ENCODE results near the gene LRRC38.

The LRRC38 gene

DNA sequence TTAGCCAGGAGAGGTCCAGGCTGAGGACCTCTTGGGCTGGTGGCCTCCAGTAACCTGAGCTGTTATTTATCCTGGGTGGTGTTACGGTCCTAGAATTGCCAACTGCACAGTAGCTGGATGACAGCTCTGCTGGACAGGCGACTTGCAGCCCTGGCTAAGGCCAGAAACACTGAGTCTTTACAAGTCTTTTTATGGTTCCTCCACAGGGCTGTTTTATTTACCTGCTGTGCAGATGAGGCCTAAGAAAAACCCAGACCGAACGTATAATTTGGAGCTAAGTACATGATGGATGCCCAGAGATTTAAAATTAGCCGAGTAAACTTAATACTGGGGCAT lies 30.4 kb upstream of the LRRC38 start:
- Histone ChIP-seq H3K36me3 (ENCODE audit: control insufficient read depth in 2 of 2, insufficient read depth in 2 of 2, low read length in 2 of 2) (no peaks in the 10 kb centered on the region), H3K9me3 (ENCODE audit: control insufficient read depth in 2 of 2, low read length in 2 of 2) (no peaks in the 10 kb centered on the region), H3K27ac (ENCODE audit: low read depth in 2 of 2, low read length in 2 of 2) (no peak overlapping the region), H3K27me3 (ENCODE audit: control insufficient read depth in 2 of 2, insufficient read depth in 2 of 2, low read length in 2 of 2) (peaks cover 0 to 2% of the 10 kb centered on the region in 2 donors), H3K9ac (ENCODE audit: low read depth in 1 of 2, low read length in 2 of 2) (no peak overlapping the region), H3K4me3 (ENCODE audit: low read length in 2 of 2) (no peak overlapping the region), H3K4me1 (ENCODE audit: control insufficient read depth in 2 of 2, insufficient read depth in 2 of 2, low read length in 2 of 2) (no peaks in the 10 kb centered on the region)

- Histone ChIP-seq H3K4me1 (ENCODE audit: control insufficient read depth in 2 of 2, insufficient read depth in 2 of 2, low read length in 2 of 2) (no peaks in the 10 kb centered on the region), H3K27me3 (ENCODE audit: control insufficient read depth in 2 of 2, insufficient read depth in 2 of 2, low read length in 2 of 2) (peaks cover 0 to 2% of the 10 kb centered on the region in 2 donors), H3K9ac (ENCODE audit: low read depth in 1 of 2, low read length in 2 of 2) (no peak overlapping the region), H3K4me3 (ENCODE audit: low read length in 2 of 2) (no peak overlapping the region), H3K36me3 (ENCODE audit: control insufficient read depth in 2 of 2, insufficient read depth in 2 of 2, low read length in 2 of 2) (no peaks in the 10 kb centered on the region), H3K9me3 (ENCODE audit: control insufficient read depth in 2 of 2, low read length in 2 of 2) (no peaks in the 10 kb centered on the region), H3K27ac (ENCODE audit: low read depth in 2 of 2, low read length in 2 of 2) (no peak overlapping the region)
Observed at GRCh38 chr1:13543451-13544220, 29.8 kb upstream of the LRRC38 start.

GRCh38 chr1:13541435-13542215 lies 27.8 kb upstream of the LRRC38 start:
- H3K9me3 ChIP-seq (ENCODE audit: control insufficient read depth in 2 of 2, low read length in 2 of 2), result no peaks in the 10 kb centered on the region
- no peak overlapping the region for H3K9ac ChIP-seq (ENCODE audit: low read depth in 1 of 2, low read length in 2 of 2)
- H3K27ac ChIP-seq (ENCODE audit: low read depth in 2 of 2, low read length in 2 of 2), result no peak overlapping the region
- H3K36me3 ChIP-seq (ENCODE audit: control insufficient read depth in 2 of 2, insufficient read depth in 2 of 2, low read length in 2 of 2), result no peaks in the 10 kb centered on the region
- H3K27me3 ChIP-seq (ENCODE audit: control insufficient read depth in 2 of 2, insufficient read depth in 2 of 2, low read length in 2 of 2), result peaks cover 0 to 2% of the 10 kb centered on the region in 2 donors
- no peaks in the 10 kb centered on the region for H3K4me1 ChIP-seq (ENCODE audit: control insufficient read depth in 2 of 2, insufficient read depth in 2 of 2, low read length in 2 of 2)
- H3K4me3 ChIP-seq (ENCODE audit: low read length in 2 of 2), result no peak overlapping the region

DNA sequence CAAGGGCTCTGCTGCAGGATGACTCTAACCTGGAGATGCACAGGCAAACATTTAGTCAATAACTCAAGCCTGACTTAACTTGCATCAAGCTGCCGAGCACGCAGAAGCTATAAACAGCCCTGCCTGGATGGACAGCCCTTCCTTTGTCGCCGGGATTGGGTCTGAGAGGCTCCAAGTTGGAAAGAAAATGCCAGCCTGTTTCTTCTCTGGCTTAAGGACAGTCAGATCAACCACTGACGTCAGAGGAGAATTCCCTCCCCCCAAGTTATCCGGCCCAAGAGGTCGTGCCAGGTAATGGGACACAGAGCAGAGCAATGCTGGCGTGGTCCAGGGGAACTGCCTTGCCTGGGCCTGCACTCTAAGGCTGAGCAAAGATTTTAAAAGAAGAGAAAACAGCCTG lies 27.1 kb upstream of the LRRC38 start:
- H3K9ac ChIP-seq (ENCODE audit: low read depth in 1 of 2, low read length in 2 of 2), result no peak overlapping the region
- H3K27ac ChIP-seq (ENCODE audit: low read depth in 2 of 2, low read length in 2 of 2), result no peak overlapping the region
- H3K36me3 ChIP-seq (ENCODE audit: control insufficient read depth in 2 of 2, insufficient read depth in 2 of 2, low read length in 2 of 2), result no peaks in the 10 kb centered on the region
- H3K4me3 ChIP-seq (ENCODE audit: low read length in 2 of 2), result no peak overlapping the region
- no peaks in the 10 kb centered on the region for H3K4me1 ChIP-seq (ENCODE audit: control insufficient read depth in 2 of 2, insufficient read depth in 2 of 2, low read length in 2 of 2)
- no peaks in the 10 kb centered on the region for H3K9me3 ChIP-seq (ENCODE audit: control insufficient read depth in 2 of 2, low read length in 2 of 2)
- peaks cover 0 to 1% of the 10 kb centered on the region in 2 donors for H3K27me3 ChIP-seq (ENCODE audit: control insufficient read depth in 2 of 2, insufficient read depth in 2 of 2, low read length in 2 of 2)

- Histone ChIP-seq H3K27me3 (ENCODE audit: control insufficient read depth in 2 of 2, insufficient read depth in 2 of 2, low read length in 2 of 2) (no peaks in the 10 kb centered on the region), H3K9me3 (ENCODE audit: control insufficient read depth in 2 of 2, low read length in 2 of 2) (no peaks in the 10 kb centered on the region), H3K4me3 (ENCODE audit: low read length in 2 of 2) (no peak overlapping the region), H3K9ac (ENCODE audit: low read depth in 1 of 2, low read length in 2 of 2) (no peak overlapping the region), H3K36me3 (ENCODE audit: control insufficient read depth in 2 of 2, insufficient read depth in 2 of 2, low read length in 2 of 2) (no peaks in the 10 kb centered on the region), H3K4me1 (ENCODE audit: control insufficient read depth in 2 of 2, insufficient read depth in 2 of 2, low read length in 2 of 2) (no peaks in the 10 kb centered on the region), H3K27ac (ENCODE audit: low read depth in 2 of 2, low read length in 2 of 2) (no peak overlapping the region)
Observed at GRCh38 chr1:13539683-13540082, 25.9 kb upstream of the LRRC38 start.

DNA sequence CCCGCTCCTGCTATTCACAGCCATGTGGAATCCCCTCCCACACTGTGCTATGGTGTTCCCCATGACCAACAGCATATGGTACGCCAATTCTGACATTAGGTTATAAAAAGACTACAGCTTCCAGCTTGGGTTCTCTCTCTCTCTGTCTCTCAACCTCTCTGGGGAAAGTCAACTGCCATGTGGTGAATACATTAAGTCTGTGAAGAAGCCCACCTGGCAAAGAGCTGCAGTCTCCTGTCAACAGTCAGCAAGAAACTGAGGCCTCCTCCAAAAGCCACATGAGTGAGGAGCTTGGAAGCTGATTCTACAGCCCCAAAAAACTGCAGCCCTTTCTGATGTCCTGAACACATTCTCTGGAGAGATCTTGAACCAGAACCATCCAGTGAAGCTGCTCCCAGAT lies 25.0 kb upstream of the LRRC38 start:
- no peaks in the 10 kb centered on the region for H3K36me3 ChIP-seq (ENCODE audit: control insufficient read depth in 2 of 2, insufficient read depth in 2 of 2, low read length in 2 of 2)
- no peaks in the 10 kb centered on the region for H3K27me3 ChIP-seq (ENCODE audit: control insufficient read depth in 2 of 2, insufficient read depth in 2 of 2, low read length in 2 of 2)
- H3K4me1 ChIP-seq (ENCODE audit: control insufficient read depth in 2 of 2, insufficient read depth in 2 of 2, low read length in 2 of 2), result no peaks in the 10 kb centered on the region
- no peak overlapping the region for H3K4me3 ChIP-seq (ENCODE audit: low read length in 2 of 2)
- no peaks in the 10 kb centered on the region for H3K9me3 ChIP-seq (ENCODE audit: control insufficient read depth in 2 of 2, low read length in 2 of 2)
- no peak overlapping the region for H3K9ac ChIP-seq (ENCODE audit: low read depth in 1 of 2, low read length in 2 of 2)
- H3K27ac ChIP-seq (ENCODE audit: low read depth in 2 of 2, low read length in 2 of 2), result no peak overlapping the region

- no peaks in the 10 kb centered on the region for H3K27me3 ChIP-seq (ENCODE audit: control insufficient read depth in 2 of 2, insufficient read depth in 2 of 2, low read length in 2 of 2)
- H3K9ac ChIP-seq (ENCODE audit: low read depth in 1 of 2, low read length in 2 of 2), result no peak overlapping the region
- H3K9me3 ChIP-seq (ENCODE audit: control insufficient read depth in 2 of 2, low read length in 2 of 2), result no peaks in the 10 kb centered on the region
- no peak overlapping the region for H3K4me3 ChIP-seq (ENCODE audit: low read length in 2 of 2)
- H3K36me3 ChIP-seq (ENCODE audit: control insufficient read depth in 2 of 2, insufficient read depth in 2 of 2, low read length in 2 of 2), result no peaks in the 10 kb centered on the region
- no peak overlapping the region for H3K27ac ChIP-seq (ENCODE audit: low read depth in 2 of 2, low read length in 2 of 2)
- no peaks in the 10 kb centered on the region for H3K4me1 ChIP-seq (ENCODE audit: control insufficient read depth in 2 of 2, insufficient read depth in 2 of 2, low read length in 2 of 2)
Observed at GRCh38 chr1:13536571-13536970, 22.8 kb upstream of the LRRC38 start.

DNA sequence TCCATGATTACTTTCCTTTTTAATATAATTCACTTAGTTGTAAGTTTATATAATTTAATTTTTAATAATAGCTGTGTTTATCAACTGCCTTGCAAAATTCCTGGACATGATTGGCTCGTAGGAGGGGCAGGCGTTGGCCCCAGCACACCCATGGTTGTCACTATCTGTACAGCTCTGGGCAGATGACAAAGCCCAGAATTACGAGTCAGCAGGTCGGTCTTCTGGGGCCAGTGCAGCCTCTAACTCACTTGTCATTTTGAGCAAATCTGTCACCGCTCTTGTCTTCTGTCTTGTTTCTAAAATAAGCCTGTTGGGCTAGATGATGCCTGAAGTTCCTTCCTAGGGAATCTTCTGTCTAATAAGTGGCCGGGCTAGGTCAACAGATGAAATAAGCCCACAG lies 21.4 kb upstream of the LRRC38 start:
- no peak overlapping the region for H3K27ac ChIP-seq (ENCODE audit: low read depth in 2 of 2, low read length in 2 of 2)
- no peaks in the 10 kb centered on the region for H3K4me1 ChIP-seq (ENCODE audit: control insufficient read depth in 2 of 2, insufficient read depth in 2 of 2, low read length in 2 of 2)
- H3K27me3 ChIP-seq (ENCODE audit: control insufficient read depth in 2 of 2, insufficient read depth in 2 of 2, low read length in 2 of 2), result no peaks in the 10 kb centered on the region
- no peak overlapping the region for H3K9ac ChIP-seq (ENCODE audit: low read depth in 1 of 2, low read length in 2 of 2)
- no peaks in the 10 kb centered on the region for H3K36me3 ChIP-seq (ENCODE audit: control insufficient read depth in 2 of 2, insufficient read depth in 2 of 2, low read length in 2 of 2)
- no peak overlapping the region for H3K4me3 ChIP-seq (ENCODE audit: low read length in 2 of 2)
- no peaks in the 10 kb centered on the region for H3K9me3 ChIP-seq (ENCODE audit: control insufficient read depth in 2 of 2, low read length in 2 of 2)

GRCh38 chr1:13528320-13528719 lies 14.5 kb upstream of the LRRC38 start:
- H3K4me1 ChIP-seq (ENCODE audit: control insufficient read depth in 2 of 2, insufficient read depth in 2 of 2, low read length in 2 of 2), result no peaks in the 10 kb centered on the region
- no peak overlapping the region for H3K27ac ChIP-seq (ENCODE audit: low read depth in 2 of 2, low read length in 2 of 2)
- no peaks in the 10 kb centered on the region for H3K27me3 ChIP-seq (ENCODE audit: control insufficient read depth in 2 of 2, insufficient read depth in 2 of 2, low read length in 2 of 2)
- H3K36me3 ChIP-seq (ENCODE audit: control insufficient read depth in 2 of 2, insufficient read depth in 2 of 2, low read length in 2 of 2), result no peaks in the 10 kb centered on the region
- no peak overlapping the region for H3K9ac ChIP-seq (ENCODE audit: low read depth in 1 of 2, low read length in 2 of 2)
- H3K9me3 ChIP-seq (ENCODE audit: control insufficient read depth in 2 of 2, low read length in 2 of 2), result no peaks in the 10 kb centered on the region
- no peak overlapping the region for H3K4me3 ChIP-seq (ENCODE audit: low read length in 2 of 2)

DNA sequence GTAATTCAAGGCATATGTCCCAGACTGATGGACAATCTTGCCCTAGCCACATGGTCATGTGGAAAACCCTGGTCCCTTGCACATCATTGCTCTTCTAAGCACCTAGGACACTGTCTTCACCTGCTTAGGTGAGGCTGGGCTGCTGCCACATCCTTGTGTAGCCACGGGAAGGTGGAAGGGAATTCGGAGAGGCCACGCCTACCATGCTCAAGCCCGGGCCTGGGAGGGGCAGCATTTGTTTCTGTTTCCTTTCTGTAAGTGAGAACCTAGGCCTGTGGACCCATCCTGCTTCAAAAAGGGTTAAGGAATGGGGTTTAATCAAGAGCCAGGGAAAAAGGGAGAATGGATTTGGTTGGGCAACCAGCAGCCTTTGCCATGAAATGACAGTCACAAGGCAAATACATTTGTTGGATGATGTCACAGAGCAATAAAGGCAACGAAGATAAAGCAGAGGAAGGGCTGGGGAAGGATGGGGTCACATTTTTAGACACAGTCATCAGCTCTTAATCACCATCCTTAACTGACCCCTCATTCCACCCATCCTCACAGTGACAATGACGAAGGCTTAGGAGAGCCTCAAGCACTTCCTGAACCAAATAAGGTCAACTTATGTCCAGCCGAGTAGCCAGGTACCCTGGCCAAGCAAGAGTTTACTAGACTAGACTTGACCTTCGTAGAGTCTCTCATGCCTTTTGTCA lies 10.1 kb upstream of the LRRC38 start:
- no peaks in the 10 kb centered on the region for H3K4me1 ChIP-seq (ENCODE audit: control insufficient read depth in 2 of 2, insufficient read depth in 2 of 2, low read length in 2 of 2)

More for the DNA sequence above, 10.1 kb upstream of the LRRC38 start:
- no peak overlapping the region for H3K9ac ChIP-seq (ENCODE audit: low read depth in 1 of 2, low read length in 2 of 2)
- H3K27ac ChIP-seq (ENCODE audit: low read depth in 2 of 2, low read length in 2 of 2), result no peak overlapping the region
- no peak overlapping the region for H3K4me3 ChIP-seq (ENCODE audit: low read length in 2 of 2)
- H3K36me3 ChIP-seq (ENCODE audit: control insufficient read depth in 2 of 2, insufficient read depth in 2 of 2, low read length in 2 of 2), result no peaks in the 10 kb centered on the region
- H3K27me3 ChIP-seq (ENCODE audit: control insufficient read depth in 2 of 2, insufficient read depth in 2 of 2, low read length in 2 of 2), result peaks cover 0 to 2% of the 10 kb centered on the region in 2 donors
- H3K9me3 ChIP-seq (ENCODE audit: control insufficient read depth in 2 of 2, low read length in 2 of 2), result peaks cover 0 to 2% of the 10 kb centered on the region in 2 donors

Data from mucosa of rectum (tissue), 2 donors.